HepG2 (cell line): ENCODE data around the gene KAZN.

Experiments
- CEBPB ChIP-seq: IDR thresholded peaks from 2 replicates; pipeline ENCODE4 v1.6.1; 2011; ENCODE audit warnings: low read depth, low read length, improper control_type of control experiment, borderline replicate concordance
- CTCF ChIP-seq: sonication (generic); formaldehyde crosslinking; IDR thresholded peaks from 2 replicates; pipeline ENCODE4 v1.5.0; 2020; ENCODE audit warnings: mild to moderate bottlenecking, missing genetic modification reagents, moderate library complexity
- ELF1 ChIP-seq: sonication (generic); formaldehyde crosslinking; IDR thresholded peaks from 2 replicates; pipeline ENCODE4 v1.4.0; 2020; ENCODE audit warnings: missing genetic modification reagents
- FOXC1 ChIP-seq: sonication (generic); formaldehyde crosslinking; IDR thresholded peaks from 2 replicates; pipeline ENCODE4 v1.8.0; 2022; ENCODE audit warnings: mild to moderate bottlenecking, missing genetic modification reagents, borderline replicate concordance
- MLX ChIP-seq: IDR thresholded peaks from 2 replicates; pipeline ENCODE4 v1.6.1; 2016
- NFIC ChIP-seq: IDR thresholded peaks from 2 replicates; pipeline ENCODE4 v1.6.1; 2012; ENCODE audit warnings: mild to moderate bottlenecking, low read length, inconsistent platforms
- POLR2AphosphoS5 ChIP-seq: IDR thresholded peaks from 2 replicates; pipeline ENCODE4 v1.6.1; 2012; ENCODE audit warnings: low read depth, low read length
- SIN3A ChIP-seq: IDR thresholded peaks from 2 replicates; pipeline ENCODE4 v1.6.1; 2011; ENCODE audit warnings: low read depth, mild to moderate bottlenecking, control low read depth, low read length, borderline replicate concordance
- SMC3 ChIP-seq: IDR thresholded peaks from 2 replicates; pipeline ENCODE4 v1.6.1; 2011; ENCODE audit warnings: low read length, improper control_type of control experiment
- TAF1 ChIP-seq: sonication (generic); formaldehyde crosslinking; IDR thresholded peaks from 2 replicates; pipeline ENCODE4 v1.4.0; 2020; ENCODE audit warnings: missing genetic modification reagents
- ZBTB42 ChIP-seq: sonication (generic); formaldehyde crosslinking; IDR thresholded peaks from 2 replicates; pipeline ENCODE4 v1.5.0; 2020; ENCODE audit warnings: mild to moderate bottlenecking, missing genetic modification reagents
- ZNF251 ChIP-seq: sonication (generic); formaldehyde crosslinking; IDR thresholded peaks from 2 replicates; pipeline ENCODE4 v1.9.0; 2021; ENCODE audit warnings: mild to moderate bottlenecking, missing genetic modification reagents

GRCh38 chr1:14580986-14581385 lies 17.5 kb upstream of the KAZN start:
- no peak for TF ChIP-seq ELF1 (CRISPR knock-in tag)
- TF ChIP-seq MLX (CRISPR knock-in tag), result no peak
- TF ChIP-seq TAF1 (CRISPR knock-in tag), result no peak
- TF ChIP-seq POLR2AphosphoS5, result no peak
- TF ChIP-seq NFIC, result no peak
- no peak for TF ChIP-seq ZBTB42 (CRISPR knock-in tag)
- no peak for TF ChIP-seq SMC3
- TF ChIP-seq CEBPB, result no peak
- no peak for TF ChIP-seq SIN3A
- TF ChIP-seq FOXC1 (CRISPR knock-in tag), result no peak
- TF ChIP-seq CTCF (CRISPR knock-in tag), result no peak
- no peak for TF ChIP-seq ZNF251 (CRISPR knock-in tag)
